KOPT-K1 (cell line): ENCODE data around the gene ABCA8.
"Not testable (repeated sequence)": the region's sequence is repeated elsewhere in the genome, so short reads cannot be mapped to it uniquely, and the experiment has no call there.

Source experiments
- H3K27ac ChIP-seq: fragments of 200-600 bp; sonication (generic); 2 replicates; pipeline ENCODE4 v1.5.1; 2016; ENCODE audit warnings: antibody characterized with exemption, mild to moderate bottlenecking, low read depth, low read length; ENCODE audit not compliant: poor library complexity, severe bottlenecking
- H3K36me3 ChIP-seq: fragments of 200-600 bp; sonication (generic); 2 replicates; pipeline ENCODE4 v1.5.1; 2017; ENCODE audit warnings: antibody characterized with exemption, mild to moderate bottlenecking, low read length, moderate library complexity; ENCODE audit not compliant: insufficient read depth
- H3K9me3 ChIP-seq: fragments of 200-600 bp; sonication (generic); 2 replicates; pipeline ENCODE4 v1.5.1; 2017; ENCODE audit warnings: antibody characterized with exemption, low read length, mild to moderate bottlenecking; ENCODE audit not compliant: insufficient read depth, poor library complexity, severe bottlenecking

Gene ABCA8

GRCh38 chr17:68834328-68834836 is 120.8 kb downstream of the ABCA8 start:
- Histone ChIP-seq H3K9me3 (no peaks in the 10 kb centered on the region), H3K36me3 (no peaks in the 10 kb centered on the region), H3K27ac (no peak overlapping the region)

- no peak overlapping the region for H3K27ac ChIP-seq
- H3K9me3 ChIP-seq, result no peaks in the 10 kb centered on the region
- H3K36me3 ChIP-seq, result no peaks in the 10 kb centered on the region
Observed at GRCh38 chr17:68832109-68832802, 122.9 kb downstream of the ABCA8 start.

- Histone ChIP-seq H3K27ac (no peak overlapping the region), H3K9me3 (no peaks in the 10 kb centered on the region), H3K36me3 (no peaks in the 10 kb centered on the region)
Observed at GRCh38 chr17:68831170-68831569, 124.0 kb downstream of the ABCA8 start.

GRCh38 chr17:68830313-68830712 is 124.9 kb downstream of the ABCA8 start:
- Histone ChIP-seq H3K27ac (no peak overlapping the region), H3K9me3 (no peaks in the 10 kb centered on the region), H3K36me3 (no peaks in the 10 kb centered on the region)

- Histone ChIP-seq H3K9me3 (no peaks in the 10 kb centered on the region), H3K27ac (no peak overlapping the region), H3K36me3 (no peaks in the 10 kb centered on the region)
Observed at GRCh38 chr17:68829211-68829610, 126.0 kb downstream of the ABCA8 start.

GRCh38 chr17:68824707-68825106 is 130.5 kb downstream of the ABCA8 start:
- H3K36me3 ChIP-seq, result no peaks in the 10 kb centered on the region
- no peaks in the 10 kb centered on the region for H3K9me3 ChIP-seq
- no peak overlapping the region for H3K27ac ChIP-seq

GRCh38 chr17:68824185-68824584 is 131.0 kb downstream of the ABCA8 start:
- not testable (repeated sequence) for H3K9me3 ChIP-seq, H3K36me3 ChIP-seq, H3K27ac ChIP-seq

- H3K27ac ChIP-seq, result no peak overlapping the region
- H3K36me3 ChIP-seq, result no peaks in the 10 kb centered on the region
- H3K9me3 ChIP-seq, result no peaks in the 10 kb centered on the region
Observed at GRCh38 chr17:68822719-68823289, 132.4 kb downstream of the ABCA8 start.

- Histone ChIP-seq H3K36me3 (no peaks in the 10 kb centered on the region), H3K27ac (no peak overlapping the region), H3K9me3 (no peaks in the 10 kb centered on the region)
Observed at GRCh38 chr17:68821860-68822696, 133.1 kb downstream of the ABCA8 start.

- Histone ChIP-seq H3K36me3 (no peaks in the 10 kb centered on the region), H3K9me3 (no peaks in the 10 kb centered on the region), H3K27ac (no peak overlapping the region)
Observed at GRCh38 chr17:68820825-68821481, 134.2 kb downstream of the ABCA8 start.

- Histone ChIP-seq H3K9me3 (no peaks in the 10 kb centered on the region), H3K27ac (no peak overlapping the region), H3K36me3 (no peaks in the 10 kb centered on the region)
Observed at GRCh38 chr17:68820476-68820824, 134.7 kb downstream of the ABCA8 start.

GRCh38 chr17:68819465-68819864 is 135.7 kb downstream of the ABCA8 start:
- H3K36me3 ChIP-seq, result no peaks in the 10 kb centered on the region
- H3K9me3 ChIP-seq, result no peaks in the 10 kb centered on the region
- H3K27ac ChIP-seq, result no peak overlapping the region
